ENCODE measurements around the gene ZMYM1. TPM values are rescaled to one million over a fixed set of nuclear protein-coding genes. Genes with fewer than 3 reads are reported as not detected.
"Not testable (repeated sequence)": the region's sequence is repeated elsewhere in the genome, so short reads cannot be mapped to it uniquely, and the experiment has no call there.

Gene ZMYM1
- total RNA-seq, 2 experiments from 2014 or later, result 16.8 to 17.1 TPM

DNA sequence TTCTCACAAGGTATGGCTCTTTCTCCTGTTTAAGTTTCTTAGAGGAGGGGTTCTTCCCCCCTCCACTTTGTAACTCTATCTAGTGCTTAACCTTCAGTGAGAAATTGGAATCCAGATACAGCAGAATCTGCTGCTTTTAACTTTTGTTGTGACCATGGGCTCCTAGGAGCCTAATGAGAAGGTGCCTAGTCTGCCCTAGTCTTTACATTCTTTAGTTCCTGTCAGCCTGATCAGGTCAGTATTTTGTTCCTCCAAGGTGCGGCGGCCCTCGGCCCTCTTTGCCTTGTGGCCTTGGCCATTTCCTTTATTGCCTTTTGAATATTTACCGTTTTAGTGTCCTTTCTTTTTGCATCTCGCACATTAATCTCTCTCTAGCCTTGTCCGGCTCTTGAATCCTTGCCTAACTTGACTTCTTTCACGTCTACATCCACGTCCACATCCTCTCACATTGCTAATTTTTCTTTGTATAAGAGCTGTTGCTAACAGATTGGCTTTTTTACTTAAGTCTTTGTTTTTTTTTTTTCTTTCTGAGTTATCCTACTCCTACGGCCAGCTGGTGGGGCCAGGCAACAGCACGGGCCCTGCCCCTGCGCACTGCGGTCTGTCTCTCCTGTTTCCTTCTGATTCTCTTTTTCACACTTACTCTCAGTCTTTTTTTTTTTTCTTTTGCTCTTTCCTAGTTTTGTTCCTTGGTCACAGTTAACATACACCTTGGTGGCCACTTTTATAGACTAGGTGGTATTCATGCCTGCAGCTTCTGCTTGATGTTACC, 64.7 kb downstream of the ZMYM1 start:
- peaks cover 2% of the 10 kb centered on the region for H3K27me3 Mint-ChIP-seq
- H3K4me1 Mint-ChIP-seq, result peaks cover 15% of the 10 kb centered on the region
- no peaks in the 10 kb centered on the region for H3K36me3 Mint-ChIP-seq (ENCODE audit: low read depth)
- ChIA-PET CTCF (no interaction called here), POLR2A (no interaction called here)
- no peak overlapping the region for H3K4me3 Mint-ChIP-seq
- no peak for DNase-seq
- H3K9me3 Mint-ChIP-seq, result no peaks in the 10 kb centered on the region
- no peak overlapping the region for H3K27ac Mint-ChIP-seq

DNA sequence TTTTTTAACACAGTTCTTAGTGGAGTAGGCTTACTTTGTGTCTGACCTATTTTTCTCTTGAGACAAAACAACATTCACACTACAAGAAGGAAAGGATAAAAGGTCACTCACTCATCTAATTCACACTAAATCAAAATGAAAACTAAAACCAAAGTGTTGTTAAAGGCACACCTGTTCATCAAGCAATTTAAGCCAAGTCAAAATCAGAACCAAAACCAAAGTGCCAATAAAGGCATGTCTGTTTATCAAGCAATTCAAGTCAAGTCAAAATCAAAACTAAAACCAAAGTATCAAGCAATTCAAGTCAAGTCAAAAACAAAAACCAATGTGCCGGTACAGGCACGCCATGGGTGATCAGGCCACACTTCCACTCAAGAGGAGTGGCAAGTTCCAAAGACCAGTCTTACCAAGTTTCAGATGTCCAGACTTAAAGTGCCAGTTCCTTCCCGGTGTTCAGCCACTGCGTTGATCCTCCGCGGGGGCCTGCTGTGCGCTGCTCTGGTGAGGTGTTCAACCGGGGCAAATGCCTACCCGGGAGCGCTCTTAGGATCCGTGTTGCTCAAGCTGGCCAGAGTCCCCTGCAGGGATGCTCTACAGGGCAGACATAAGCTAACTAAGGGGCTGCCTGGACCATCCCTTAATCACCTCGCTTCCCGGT, 66.8 kb downstream of the ZMYM1 start:
- H3K36me3 Mint-ChIP-seq (ENCODE audit: low read depth); CTCF ChIA-PET: not testable (repeated sequence)
- H3K4me3 Mint-ChIP-seq, result peak overlapping the region; percentile 17

DNA sequence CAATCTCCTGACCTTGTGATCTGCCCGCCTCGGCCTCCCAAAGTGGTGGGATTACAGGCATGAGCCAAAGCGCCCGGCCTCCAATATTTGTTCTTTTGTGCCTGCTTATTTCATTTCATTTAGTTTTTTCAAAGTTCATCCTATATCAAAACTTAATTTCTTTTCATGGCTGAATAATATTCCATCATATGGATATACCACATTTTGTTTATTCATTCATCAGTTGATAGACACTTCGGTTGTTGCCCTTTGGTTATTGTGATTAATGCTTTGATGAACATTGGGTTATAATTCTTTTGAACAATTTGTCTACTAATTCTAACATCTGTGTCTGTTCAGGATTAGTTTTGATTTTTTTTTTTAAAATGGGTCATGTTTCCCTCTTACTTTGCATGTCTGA, 72.0 kb downstream of the ZMYM1 start:
- DNase-seq, result no peak
- peaks cover 2% of the 10 kb centered on the region for H3K9me3 Mint-ChIP-seq
- no peaks in the 10 kb centered on the region for H3K36me3 Mint-ChIP-seq (ENCODE audit: low read depth)
- peaks cover 2% of the 10 kb centered on the region for H3K27me3 Mint-ChIP-seq
- H3K4me1 Mint-ChIP-seq, result peaks cover 7% of the 10 kb centered on the region
- no peak overlapping the region for H3K4me3 Mint-ChIP-seq
- POLR2A ChIA-PET, result no interaction called here
- CTCF ChIA-PET, result no interaction called here
- no peak overlapping the region for H3K27ac Mint-ChIP-seq

More for the DNA sequence above, 66.8 kb downstream of the ZMYM1 start:
- H3K27me3 Mint-ChIP-seq, DNase-seq, POLR2A ChIA-PET, H3K9me3 Mint-ChIP-seq: not testable (repeated sequence)
- Mint-ChIP-seq H3K27ac (peak overlapping the region; percentile 79), H3K4me1 (peaks cover 15% of the 10 kb centered on the region)

DNA sequence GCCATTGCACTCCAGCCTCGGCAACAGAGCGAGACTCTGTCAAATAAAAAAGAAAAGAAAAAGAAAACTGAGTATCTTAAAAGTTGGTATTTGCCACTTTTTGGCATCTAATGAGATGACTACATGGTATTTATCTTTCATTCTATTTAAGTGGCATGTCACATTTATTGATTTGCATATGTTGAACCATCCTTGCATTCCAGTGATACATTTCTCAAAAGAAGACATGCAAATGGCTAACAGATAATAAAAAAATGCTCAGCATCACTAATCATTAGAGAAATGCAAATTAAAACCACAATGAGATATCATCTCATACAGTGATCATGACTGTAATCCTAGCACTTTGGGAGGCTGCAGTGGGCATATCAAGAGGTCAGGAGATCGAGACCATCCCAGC, 85.7 kb downstream of the ZMYM1 start:
- CTCF ChIA-PET, result no interaction called here

More for the DNA sequence above, 85.7 kb downstream of the ZMYM1 start:
- peaks cover 14% of the 10 kb centered on the region for H3K9me3 Mint-ChIP-seq
- no peaks in the 10 kb centered on the region for H3K27me3 Mint-ChIP-seq
- POLR2A ChIA-PET, result no interaction called here
- peaks cover 10% of the 10 kb centered on the region for H3K4me1 Mint-ChIP-seq
- no peak overlapping the region for H3K4me3 Mint-ChIP-seq
- no peak for DNase-seq
- no peak overlapping the region for H3K27ac Mint-ChIP-seq
- H3K36me3 Mint-ChIP-seq (ENCODE audit: low read depth), result no peaks in the 10 kb centered on the region

Other genes with a start within 250 kb of the ZMYM1 start
- gene SMIM12, start 219.6 kb upstream of the ZMYM1 start, total RNA-seq, result 10 to 100 TPM; 44.4 to 54.8 TPM
- gene DLGAP3, start 149.7 kb upstream of the ZMYM1 start, total RNA-seq, result under 1 TPM; 0.33 to 0.40 TPM
- gene TMEM35B, start 94.0 kb upstream of the ZMYM1 start, total RNA-seq, result 10 to 100 TPM; 34.5 to 35.9 TPM
- 10 to 100 TPM; 21.2 to 24.3 TPM for gene ZMYM6, start 47.4 kb upstream of the ZMYM1 start, total RNA-seq
- 100 to 1,000 TPM; 375 to 397 TPM for gene SFPQ, start 113.8 kb downstream of the ZMYM1 start, total RNA-seq
- 10 to 100 TPM; 25.1 to 29.1 TPM for gene ZMYM4, start 189.3 kb downstream of the ZMYM1 start, total RNA-seq

Measured in activated CD4-positive, alpha-beta T cell treated with anti-CD3 and anti-CD28 coated beads, Interleukin-2, amount 10 ng/mL, durations not matched to agents 7 days and 5 days (primary cell).